ENCODE data around the gene USP12.
"Not testable (repeated sequence)": the region's sequence is repeated elsewhere in the genome, so short reads cannot be mapped to it uniquely, and the experiment has no call there.

USP12 gene

GRCh38 chr13:27192973-27193372 is 21.4 kb upstream of the USP12 start:
- TF ChIP-seq CTCF (conservative IDR thresholded peaks at IDR 0.05; ENCODE audit: low read length) (no peak), EZH2phosphoT487 (IDR thresholded peaks at IDR 0.05; ENCODE audit: borderline replicate concordance) (no peak)
- no peaks in the 10 kb centered on the region for H3K9me2 ChIP-seq (replicated peaks; ENCODE audit: low read depth, low read length)
- no peaks in the 10 kb centered on the region for H3K79me2 ChIP-seq (ENCODE audit: insufficient read depth, low read length)
- H3K4me3 ChIP-seq (ENCODE audit: low read length, poor library complexity, severe bottlenecking): no peak overlapping the region
- H2AFZ ChIP-seq (ENCODE audit: low read length): no peak overlapping the region
- no peaks in the 10 kb centered on the region for H3K9me3 ChIP-seq (ENCODE audit: insufficient read depth, low read depth, low read length)
- H3K4me1 ChIP-seq (ENCODE audit: insufficient read depth, low read length, poor library complexity, severe bottlenecking): no peaks in the 10 kb centered on the region
- no peaks in the 10 kb centered on the region for H3K36me3 ChIP-seq (ENCODE audit: insufficient read depth, low read length)
- no peak overlapping the region for H3K4me2 ChIP-seq (ENCODE audit: low read depth, low read length, poor library complexity, severe bottlenecking)
- H4K20me1 ChIP-seq (ENCODE audit: insufficient read depth, low read length, poor library complexity, severe bottlenecking): no peaks in the 10 kb centered on the region
- H3F3A ChIP-seq (ENCODE audit: low read depth): no peaks in the 10 kb centered on the region
- H3K27me3 ChIP-seq (ENCODE audit: insufficient read depth, low read length, poor library complexity, severe bottlenecking): no peaks in the 10 kb centered on the region
- H3K9ac ChIP-seq (ENCODE audit: low read depth, low read length, poor library complexity, severe bottlenecking): no peak overlapping the region

GRCh38 chr13:27192367-27192766 is 20.8 kb upstream of the USP12 start:
- not testable (repeated sequence) for H2AFZ ChIP-seq (ENCODE audit: low read length); H3K9me3 ChIP-seq (ENCODE audit: insufficient read depth, low read depth, low read length); H3K4me3 ChIP-seq (ENCODE audit: low read length, poor library complexity, severe bottlenecking); H3K36me3 ChIP-seq (ENCODE audit: insufficient read depth, low read length); H3F3A ChIP-seq (ENCODE audit: low read depth); H3K9me2 ChIP-seq (replicated peaks; ENCODE audit: low read depth, low read length); H3K4me2 ChIP-seq (ENCODE audit: low read depth, low read length, poor library complexity, severe bottlenecking); H3K4me1 ChIP-seq (ENCODE audit: insufficient read depth, low read length, poor library complexity, severe bottlenecking); H3K27me3 ChIP-seq (ENCODE audit: insufficient read depth, low read length, poor library complexity, severe bottlenecking); H3K79me2 ChIP-seq (ENCODE audit: insufficient read depth, low read length); H4K20me1 ChIP-seq (ENCODE audit: insufficient read depth, low read length, poor library complexity, severe bottlenecking); H3K9ac ChIP-seq (ENCODE audit: low read depth, low read length, poor library complexity, severe bottlenecking)

GRCh38 chr13:27189192-27189591 is 17.6 kb upstream of the USP12 start:
- TF ChIP-seq EZH2phosphoT487 (IDR thresholded peaks at IDR 0.05; ENCODE audit: borderline replicate concordance) (no peak), CTCF (conservative IDR thresholded peaks at IDR 0.05; ENCODE audit: low read length) (no peak)
- Histone ChIP-seq H3K9ac (ENCODE audit: low read depth, low read length, poor library complexity, severe bottlenecking) (no peak overlapping the region), H3K4me3 (ENCODE audit: low read length, poor library complexity, severe bottlenecking) (no peak overlapping the region), H3K4me2 (ENCODE audit: low read depth, low read length, poor library complexity, severe bottlenecking) (no peak overlapping the region), H3K79me2 (ENCODE audit: insufficient read depth, low read length) (no peaks in the 10 kb centered on the region), H3K4me1 (ENCODE audit: insufficient read depth, low read length, poor library complexity, severe bottlenecking) (no peaks in the 10 kb centered on the region), H3K9me2 (replicated peaks; ENCODE audit: low read depth, low read length) (no peaks in the 10 kb centered on the region), H3K27me3 (ENCODE audit: insufficient read depth, low read length, poor library complexity, severe bottlenecking) (no peaks in the 10 kb centered on the region), H3K9me3 (ENCODE audit: insufficient read depth, low read depth, low read length) (no peaks in the 10 kb centered on the region), H4K20me1 (ENCODE audit: insufficient read depth, low read length, poor library complexity, severe bottlenecking) (no peaks in the 10 kb centered on the region), H2AFZ (ENCODE audit: low read length) (no peak overlapping the region), H3F3A (ENCODE audit: low read depth) (no peaks in the 10 kb centered on the region), H3K36me3 (ENCODE audit: insufficient read depth, low read length) (no peaks in the 10 kb centered on the region)

GRCh38 chr13:27188239-27188638 is 16.6 kb upstream of the USP12 start:
- Histone ChIP-seq H3K27me3 (ENCODE audit: insufficient read depth, low read length, poor library complexity, severe bottlenecking) (no peaks in the 10 kb centered on the region), H2AFZ (ENCODE audit: low read length) (no peak overlapping the region), H3K79me2 (ENCODE audit: insufficient read depth, low read length) (no peaks in the 10 kb centered on the region), H3F3A (ENCODE audit: low read depth) (no peaks in the 10 kb centered on the region), H3K9me3 (ENCODE audit: insufficient read depth, low read depth, low read length) (no peaks in the 10 kb centered on the region), H4K20me1 (ENCODE audit: insufficient read depth, low read length, poor library complexity, severe bottlenecking) (no peaks in the 10 kb centered on the region), H3K4me2 (ENCODE audit: low read depth, low read length, poor library complexity, severe bottlenecking) (no peak overlapping the region), H3K9me2 (replicated peaks; ENCODE audit: low read depth, low read length) (no peaks in the 10 kb centered on the region), H3K9ac (ENCODE audit: low read depth, low read length, poor library complexity, severe bottlenecking) (no peak overlapping the region), H3K4me1 (ENCODE audit: insufficient read depth, low read length, poor library complexity, severe bottlenecking) (no peaks in the 10 kb centered on the region), H3K4me3 (ENCODE audit: low read length, poor library complexity, severe bottlenecking) (no peak overlapping the region), H3K36me3 (ENCODE audit: insufficient read depth, low read length) (no peaks in the 10 kb centered on the region)
- TF ChIP-seq CTCF (conservative IDR thresholded peaks at IDR 0.05; ENCODE audit: low read length): no peak
- TF ChIP-seq EZH2phosphoT487 (IDR thresholded peaks at IDR 0.05; ENCODE audit: borderline replicate concordance): no peak

Data from Loucy (cell line).